ENCODE results near the gene ACER2.

ACER2 gene

GRCh38 chr9:19429595-19429994, 20.8 kb downstream of the ACER2 start:
- Histone ChIP-seq H3K9ac (ENCODE audit: low read depth, low read length, poor library complexity) (no peak overlapping the region), H2BK5ac (ENCODE audit: low read length) (no peak overlapping the region), H3K4me2 (ENCODE audit: insufficient read depth, low read length, poor library complexity, severe bottlenecking) (no peak overlapping the region), H3K79me1 (ENCODE audit: low read depth, low read length) (no peaks in the 10 kb centered on the region), H2BK120ac (ENCODE audit: low read depth, low read length) (no peak overlapping the region), H4K8ac (ENCODE audit: low read depth, low read length) (no peak overlapping the region), H3K23ac (ENCODE audit: low read depth, low read length, poor library complexity) (no peak overlapping the region), H3K27ac (replicated peaks; ENCODE audit: low read length) (no peak overlapping the region), H3K4ac (ENCODE audit: low read length) (no peak overlapping the region), H3K4me3 (ENCODE audit: low read length in 2 of 2) (no peak overlapping the region), H2BK12ac (ENCODE audit: low read length) (no peak overlapping the region), H2AK5ac (ENCODE audit: low read depth, low read length) (no peak overlapping the region), H3K4me1 (ENCODE audit: control insufficient read depth in 2 of 2, insufficient read depth in 1 of 2, low read depth in 1 of 2, low read length in 2 of 2) (peaks cover 0 to under 1% of the 10 kb centered on the region in 2 donors), H4K91ac (ENCODE audit: low read depth, low read length, poor library complexity) (no peak overlapping the region), H2AFZ (ENCODE audit: low read length) (no peak overlapping the region), H3K14ac (ENCODE audit: low read length) (no peak overlapping the region), H3K36me3 (replicated peaks in 1 of 2; ENCODE audit: control insufficient read depth in 2 of 2, insufficient read depth in 2 of 2, low read length in 2 of 2) (peaks cover 4 to 43% of the 10 kb centered on the region in 2 donors), H3K27me3 (ENCODE audit: control insufficient read depth in 3 of 3, insufficient read depth in 3 of 3, low read depth in 1 of 3, low read length in 3 of 3) (peaks cover 0 to 1% (median 0%) of the 10 kb centered on the region in 3 experiments), H3K18ac (ENCODE audit: low read length) (no peak overlapping the region), H2BK15ac (ENCODE audit: low read length) (no peak overlapping the region), H3K9me3 (replicated peaks in 1 of 2; ENCODE audit: control insufficient read depth in 2 of 2, insufficient read depth in 1 of 2, low read depth in 1 of 2, low read length in 2 of 2) (peaks cover under 1% of the 10 kb centered on the region in 2 donors)
- no peak for DNase-seq (ENCODE audit: low spot score)
- no CpG with 5 or more reads among the region's 2 CpGs for WGBS, 2 donors (ENCODE audit: extremely low coverage in 2 of 2, insufficient read length in 2 of 2, insufficient replicate concordance in 1 of 2)

GRCh38 chr9:19430201-19430760, 21.5 kb downstream of the ACER2 start:
- no peaks in the 10 kb centered on the region for H3K79me1 ChIP-seq (ENCODE audit: low read depth, low read length)
- H3K23ac ChIP-seq (ENCODE audit: low read depth, low read length, poor library complexity) = no peak overlapping the region
- no peak overlapping the region for H2BK120ac ChIP-seq (ENCODE audit: low read depth, low read length)
- H3K9me3 ChIP-seq (replicated peaks in 1 of 2; ENCODE audit: control insufficient read depth in 2 of 2, insufficient read depth in 1 of 2, low read depth in 1 of 2, low read length in 2 of 2) = peaks cover 6 to 8% of the 10 kb centered on the region in 2 donors
- H3K4me2 ChIP-seq (ENCODE audit: insufficient read depth, low read length, poor library complexity, severe bottlenecking) = no peak overlapping the region
- H3K4ac ChIP-seq (ENCODE audit: low read length) = no peak overlapping the region
- no peak overlapping the region for H4K8ac ChIP-seq (ENCODE audit: low read depth, low read length)
- H2BK15ac ChIP-seq (ENCODE audit: low read length) = no peak overlapping the region
- no peak overlapping the region for H3K9ac ChIP-seq (ENCODE audit: low read depth, low read length, poor library complexity)
- H3K18ac ChIP-seq (ENCODE audit: low read length) = no peak overlapping the region
- H2AK5ac ChIP-seq (ENCODE audit: low read depth, low read length) = no peak overlapping the region
- WGBS, 2 donors (ENCODE audit: extremely low coverage in 2 of 2, insufficient read length in 2 of 2, insufficient replicate concordance in 1 of 2) = no CpG with 5 or more reads among the region's 2 CpGs
- no peak overlapping the region for H4K91ac ChIP-seq (ENCODE audit: low read depth, low read length, poor library complexity)
- H3K4me1 ChIP-seq (ENCODE audit: control insufficient read depth in 2 of 2, insufficient read depth in 1 of 2, low read depth in 1 of 2, low read length in 2 of 2) = no peaks in the 10 kb centered on the region
- no peak overlapping the region for H3K4me3 ChIP-seq (ENCODE audit: low read length in 2 of 2)
- H3K27me3 ChIP-seq (ENCODE audit: control insufficient read depth in 3 of 3, insufficient read depth in 3 of 3, low read depth in 1 of 3, low read length in 3 of 3) = peaks cover 0 to 1% (median 0%) of the 10 kb centered on the region in 3 experiments
- H2BK5ac ChIP-seq (ENCODE audit: low read length) = no peak overlapping the region
- peaks cover 8 to 43% of the 10 kb centered on the region in 2 donors for H3K36me3 ChIP-seq (replicated peaks in 1 of 2; ENCODE audit: control insufficient read depth in 2 of 2, insufficient read depth in 2 of 2, low read length in 2 of 2)
- DNase-seq (ENCODE audit: low spot score) = no peak
- H3K14ac ChIP-seq (ENCODE audit: low read length) = peak overlapping the region; percentile 47
- no peak overlapping the region for H2BK12ac ChIP-seq (ENCODE audit: low read length)
- no peak overlapping the region for H3K27ac ChIP-seq (replicated peaks; ENCODE audit: low read length)
- H2AFZ ChIP-seq (ENCODE audit: low read length) = no peak overlapping the region

- no peak overlapping the region for H2BK12ac ChIP-seq (ENCODE audit: low read length)
- peak overlapping the region; percentile 27 for H3K4ac ChIP-seq (ENCODE audit: low read length)
- no peak overlapping the region for H2AK5ac ChIP-seq (ENCODE audit: low read depth, low read length)
- no peak overlapping the region for H2BK15ac ChIP-seq (ENCODE audit: low read length)
- H3K18ac ChIP-seq (ENCODE audit: low read length) = peak overlapping the region; percentile 66
- peaks cover 6 to 9% of the 10 kb centered on the region in 2 donors for H3K9me3 ChIP-seq (replicated peaks in 1 of 2; ENCODE audit: control insufficient read depth in 2 of 2, insufficient read depth in 1 of 2, low read depth in 1 of 2, low read length in 2 of 2)
- no peak overlapping the region for H4K8ac ChIP-seq (ENCODE audit: low read depth, low read length)
- no peak overlapping the region for H3K14ac ChIP-seq (ENCODE audit: low read length)
- no peak overlapping the region for H3K27ac ChIP-seq (replicated peaks; ENCODE audit: low read length)
- no CpG with 5 or more reads among the region's 14 CpGs for WGBS, 2 donors (ENCODE audit: extremely low coverage in 2 of 2, insufficient read length in 2 of 2, insufficient replicate concordance in 1 of 2)
- DNase-seq (ENCODE audit: low spot score) = no peak
- no peaks in the 10 kb centered on the region for H3K79me1 ChIP-seq (ENCODE audit: low read depth, low read length)
- H2BK120ac ChIP-seq (ENCODE audit: low read depth, low read length) = no peak overlapping the region
- H3K4me2 ChIP-seq (ENCODE audit: insufficient read depth, low read length, poor library complexity, severe bottlenecking) = no peak overlapping the region
- no peak overlapping the region for H3K9ac ChIP-seq (ENCODE audit: low read depth, low read length, poor library complexity)
- no peak overlapping the region for H3K23ac ChIP-seq (ENCODE audit: low read depth, low read length, poor library complexity)
- H3K36me3 ChIP-seq (replicated peaks in 1 of 2; ENCODE audit: control insufficient read depth in 2 of 2, insufficient read depth in 2 of 2, low read length in 2 of 2) = peaks cover 8 to 38% of the 10 kb centered on the region in 2 donors
- no peaks in the 10 kb centered on the region for H3K4me1 ChIP-seq (ENCODE audit: control insufficient read depth in 2 of 2, insufficient read depth in 1 of 2, low read depth in 1 of 2, low read length in 2 of 2)
- H3K4me3 ChIP-seq (ENCODE audit: low read length in 2 of 2) = no peak overlapping the region
- H4K91ac ChIP-seq (ENCODE audit: low read depth, low read length, poor library complexity) = no peak overlapping the region
- no peak overlapping the region for H2BK5ac ChIP-seq (ENCODE audit: low read length)
- H2AFZ ChIP-seq (ENCODE audit: low read length) = no peak overlapping the region
- peaks cover 0 to 1% (median 0%) of the 10 kb centered on the region in 3 experiments for H3K27me3 ChIP-seq (ENCODE audit: control insufficient read depth in 3 of 3, insufficient read depth in 3 of 3, low read depth in 1 of 3, low read length in 3 of 3)
Measured at GRCh38 chr9:19431361-19432171, 22.8 kb downstream of the ACER2 start.

- Histone ChIP-seq H3K4me1 (ENCODE audit: control insufficient read depth in 2 of 2, insufficient read depth in 1 of 2, low read depth in 1 of 2, low read length in 2 of 2) (no peaks in the 10 kb centered on the region), H2BK120ac (ENCODE audit: low read depth, low read length) (no peak overlapping the region), H3K27ac (replicated peaks; ENCODE audit: low read length) (no peak overlapping the region), H2BK5ac (ENCODE audit: low read length) (no peak overlapping the region), H2BK12ac (ENCODE audit: low read length) (no peak overlapping the region), H3K36me3 (replicated peaks in 1 of 2; ENCODE audit: control insufficient read depth in 2 of 2, insufficient read depth in 2 of 2, low read length in 2 of 2) (peaks cover 6 to 31% of the 10 kb centered on the region in 2 donors), H4K91ac (ENCODE audit: low read depth, low read length, poor library complexity) (no peak overlapping the region), H2AK5ac (ENCODE audit: low read depth, low read length) (no peak overlapping the region), H3K27me3 (ENCODE audit: control insufficient read depth in 3 of 3, insufficient read depth in 3 of 3, low read depth in 1 of 3, low read length in 3 of 3) (peaks cover 0 to 1% (median 0%) of the 10 kb centered on the region in 3 experiments), H3K14ac (ENCODE audit: low read length) (no peak overlapping the region), H2AFZ (ENCODE audit: low read length) (no peak overlapping the region), H2BK15ac (ENCODE audit: low read length) (no peak overlapping the region), H3K9ac (ENCODE audit: low read depth, low read length, poor library complexity) (no peak overlapping the region), H3K79me1 (ENCODE audit: low read depth, low read length) (no peaks in the 10 kb centered on the region), H3K4me2 (ENCODE audit: insufficient read depth, low read length, poor library complexity, severe bottlenecking) (no peak overlapping the region), H3K9me3 (replicated peaks in 1 of 2; ENCODE audit: control insufficient read depth in 2 of 2, insufficient read depth in 1 of 2, low read depth in 1 of 2, low read length in 2 of 2) (peaks cover 6 to 9% of the 10 kb centered on the region in 2 donors), H4K8ac (ENCODE audit: low read depth, low read length) (no peak overlapping the region), H3K4me3 (ENCODE audit: low read length in 2 of 2) (no peak overlapping the region), H3K4ac (ENCODE audit: low read length) (no peak overlapping the region), H3K23ac (ENCODE audit: low read depth, low read length, poor library complexity) (no peak overlapping the region), H3K18ac (ENCODE audit: low read length) (no peak overlapping the region)
- no peak for DNase-seq (ENCODE audit: low spot score)
Measured at GRCh38 chr9:19432473-19432872, 23.7 kb downstream of the ACER2 start.
